WI38 (cell line): ENCODE results near the gene OR8B3.
A peak's percentile ranks its signal among the peaks of the same experiment; 100 is the strongest.
"Not testable (repeated sequence)": the region's sequence is repeated elsewhere in the genome, so short reads cannot be mapped to it uniquely, and the experiment has no call there.

Source experiments
- H3K4me3 ChIP-seq: 2 replicates; pipeline ENCODE4 v1.5.1; 2011; ENCODE audit warnings: low read depth, mild to moderate bottlenecking, control low read depth, low read length
- CTCF ChIP-seq: IDR thresholded peaks from 2 replicates; pipeline ENCODE4 v1.5.1; 2012; ENCODE audit warnings: low read depth, mild to moderate bottlenecking, control low read depth, low read length

Gene OR8B3

GRCh38 chr11:124405581-124405980 lies 6.8 kb upstream of the OR8B3 start:
- TF ChIP-seq CTCF, result no peak

GRCh38 chr11:124403186-124403585 lies 4.4 kb upstream of the OR8B3 start:
- not testable (repeated sequence) for H3K4me3 ChIP-seq

More at GRCh38 chr11:124405581-124405980, 6.8 kb upstream of the OR8B3 start:
- no peak overlapping the region for H3K4me3 ChIP-seq

- peak; percentile 71 for TF ChIP-seq CTCF
- H3K4me3 ChIP-seq, result no peak overlapping the region
Measured at GRCh38 chr11:124402326-124402922, 3.6 kb upstream of the OR8B3 start.

- not testable (repeated sequence) for H3K4me3 ChIP-seq
Measured at GRCh38 chr11:124396847-124397246, 2.0 kb downstream of the OR8B3 start.

- H3K4me3 ChIP-seq, result no peak overlapping the region
- TF ChIP-seq CTCF, result no peak
Measured at GRCh38 chr11:124394408-124394807, 4.4 kb downstream of the OR8B3 start.

- TF ChIP-seq CTCF, result no peak
- H3K4me3 ChIP-seq, result no peak within 1 kb of the TSS
Measured at GRCh38 chr11:124384399-124384798, 14.4 kb downstream of the OR8B3 start, which contains the start of gene OR8B2. Gene OR8B2 (minus strand): TSS chr11:124384499. CDS start chr11:124383343, 1,156 bp downstream.

- not testable (repeated sequence) for H3K4me3 ChIP-seq
Measured at GRCh38 chr11:124382857-124383256, 16.0 kb downstream of the OR8B3 start.

- no peak for TF ChIP-seq CTCF
Measured at GRCh38 chr11:124380585-124380984, 18.2 kb downstream of the OR8B3 start.

GRCh38 chr11:124376280-124376679 lies 22.5 kb downstream of the OR8B3 start:
- TF ChIP-seq CTCF, result no peak
- H3K4me3 ChIP-seq, result no peak overlapping the region

More at GRCh38 chr11:124380585-124380984, 18.2 kb downstream of the OR8B3 start:
- no peak overlapping the region for H3K4me3 ChIP-seq
